ENCODE measurements around the gene RASAL2.

DNA sequence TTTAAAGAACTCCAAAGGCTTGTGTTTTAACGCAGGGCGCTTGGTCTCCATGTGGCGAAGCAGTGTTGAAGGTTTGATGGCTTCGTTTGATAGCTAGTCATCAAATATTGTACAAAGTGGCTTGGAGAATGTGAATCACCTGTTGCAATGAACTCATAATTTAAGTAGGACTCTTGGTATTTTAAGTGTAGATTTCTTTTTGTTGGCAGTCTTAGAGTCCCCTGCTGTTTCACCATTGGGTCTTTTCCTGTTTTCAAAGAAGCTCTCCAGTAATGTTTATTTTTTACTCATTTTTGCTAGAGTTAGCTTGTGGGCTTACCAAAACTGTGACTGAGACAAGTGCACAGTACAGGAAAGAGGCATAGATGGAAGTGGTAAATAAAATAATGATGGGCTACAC is 26.2 kb downstream of the RASAL2 start:
- TF ChIP-seq POLR2A (IDR thresholded peaks at IDR 0.05) = no peak
- TF ChIP-seq, protein P1, sequence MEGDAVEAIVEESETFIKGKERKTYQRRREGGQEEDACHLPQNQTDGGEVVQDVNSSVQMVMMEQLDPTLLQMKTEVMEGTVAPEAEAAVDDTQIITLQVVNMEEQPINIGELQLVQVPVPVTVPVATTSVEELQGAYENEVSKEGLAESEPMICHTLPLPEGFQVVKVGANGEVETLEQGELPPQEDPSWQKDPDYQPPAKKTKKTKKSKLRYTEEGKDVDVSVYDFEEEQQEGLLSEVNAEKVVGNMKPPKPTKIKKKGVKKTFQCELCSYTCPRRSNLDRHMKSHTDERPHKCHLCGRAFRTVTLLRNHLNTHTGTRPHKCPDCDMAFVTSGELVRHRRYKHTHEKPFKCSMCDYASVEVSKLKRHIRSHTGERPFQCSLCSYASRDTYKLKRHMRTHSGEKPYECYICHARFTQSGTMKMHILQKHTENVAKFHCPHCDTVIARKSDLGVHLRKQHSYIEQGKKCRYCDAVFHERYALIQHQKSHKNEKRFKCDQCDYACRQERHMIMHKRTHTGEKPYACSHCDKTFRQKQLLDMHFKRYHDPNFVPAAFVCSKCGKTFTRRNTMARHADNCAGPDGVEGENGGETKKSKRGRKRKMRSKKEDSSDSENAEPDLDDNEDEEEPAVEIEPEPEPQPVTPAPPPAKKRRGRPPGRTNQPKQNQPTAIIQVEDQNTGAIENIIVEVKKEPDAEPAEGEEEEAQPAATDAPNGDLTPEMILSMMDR (IDR thresholded peaks at IDR 0.05) = no peak
